8988T (cell line): ENCODE data around the gene RBBP8.
A peak's percentile ranks its signal among the peaks of the same experiment; 100 is the strongest.
"Not testable (repeated sequence)": the region's sequence is repeated elsewhere in the genome, so short reads cannot be mapped to it uniquely, and the experiment has no call there.

Experiments used
- DNase-seq: peaks from one replicate; pipeline ENCODE4 v3.0.0; 2011

Gene RBBP8

GRCh38 chr18:22946217-22946616 is 13.1 kb downstream of the RBBP8 start:
- DNase-seq, result no peak

- DNase-seq, result no peak
Measured at GRCh38 chr18:22946846-22947245, 13.7 kb downstream of the RBBP8 start.

- DNase-seq, result no peak
Measured at GRCh38 chr18:22951823-22952222, 18.7 kb downstream of the RBBP8 start.

- no peak for DNase-seq
Measured at GRCh38 chr18:22952525-22952924, 19.4 kb downstream of the RBBP8 start.

GRCh38 chr18:22953982-22954381 is 20.9 kb downstream of the RBBP8 start:
- DNase-seq, result not testable (repeated sequence)

- DNase-seq, result no peak
Measured at GRCh38 chr18:22956226-22956625, 23.1 kb downstream of the RBBP8 start.

GRCh38 chr18:22961156-22961555 is 28.0 kb downstream of the RBBP8 start:
- no peak for DNase-seq

- DNase-seq, result no peak
Measured at GRCh38 chr18:22962004-22962403, 28.9 kb downstream of the RBBP8 start.

GRCh38 chr18:22964116-22964515 is 31.0 kb downstream of the RBBP8 start:
- no peak for DNase-seq

GRCh38 chr18:22964722-22965121 is 31.6 kb downstream of the RBBP8 start:
- DNase-seq, result no peak

- DNase-seq, result no peak
Measured at GRCh38 chr18:22971038-22971437, 37.9 kb downstream of the RBBP8 start.

GRCh38 chr18:22974001-22974400 is 40.9 kb downstream of the RBBP8 start:
- no peak for DNase-seq

- no peak for DNase-seq
Measured at GRCh38 chr18:22974707-22975106, 41.6 kb downstream of the RBBP8 start.

GRCh38 chr18:22975508-22975907 is 42.4 kb downstream of the RBBP8 start:
- DNase-seq, result no peak

- DNase-seq, result peak; percentile 80
Measured at GRCh38 chr18:22977847-22978701, 44.9 kb downstream of the RBBP8 start.

GRCh38 chr18:22980394-22980793 is 47.3 kb downstream of the RBBP8 start:
- no peak for DNase-seq

GRCh38 chr18:22981274-22982133 is 48.4 kb downstream of the RBBP8 start:
- no peak for DNase-seq

- no peak for DNase-seq
Measured at GRCh38 chr18:22983175-22983574, 50.0 kb downstream of the RBBP8 start.

GRCh38 chr18:22985250-22985649 is 52.1 kb downstream of the RBBP8 start:
- DNase-seq, result no peak

GRCh38 chr18:22987547-22988189 is 54.5 kb downstream of the RBBP8 start:
- DNase-seq, result no peak

GRCh38 chr18:22988208-22988607 is 55.1 kb downstream of the RBBP8 start:
- DNase-seq, result no peak

GRCh38 chr18:22998344-22998743 is 65.2 kb downstream of the RBBP8 start:
- DNase-seq, result no peak

GRCh38 chr18:22999212-22999611 is 66.1 kb downstream of the RBBP8 start:
- DNase-seq, result no peak
